ENCODE data around the gene LCAT.
"Not testable (repeated sequence)": the region's sequence is repeated elsewhere in the genome, so short reads cannot be mapped to it uniquely, and the experiment has no call there.

The LCAT gene

GRCh38 chr16:67946966-67947558, 3.1 kb upstream of the LCAT start:
- DNase-seq (ENCODE audit: low spot score) = no peak

GRCh38 chr16:67946128-67946569, 2.2 kb upstream of the LCAT start:
- DNase-seq (ENCODE audit: low spot score) = no peak

GRCh38 chr16:67945392-67945933, 1.5 kb upstream of the LCAT start:
- DNase-seq (ENCODE audit: low spot score) = no peak

- DNase-seq (ENCODE audit: low spot score) = no peak
Measured at GRCh38 chr16:67944690-67945391, 921 bp upstream of the LCAT start.

- DNase-seq (ENCODE audit: low spot score) = no peak
Measured at GRCh38 chr16:67943256-67943618, 683 bp downstream of the LCAT start.

- no peak for DNase-seq (ENCODE audit: low spot score)
Measured at GRCh38 chr16:67942510-67943255, 1.2 kb downstream of the LCAT start.

- peak; percentile 43 for DNase-seq (ENCODE audit: low spot score)
Measured at GRCh38 chr16:67942200-67942509, 1.8 kb downstream of the LCAT start.

GRCh38 chr16:67941469-67942199, 2.3 kb downstream of the LCAT start:
- DNase-seq (ENCODE audit: low spot score) = no peak

- DNase-seq (ENCODE audit: low spot score) = no peak
Measured at GRCh38 chr16:67940446-67941089, 3.4 kb downstream of the LCAT start.

- DNase-seq (ENCODE audit: low spot score) = no peak
Measured at GRCh38 chr16:67939507-67940445, 4.1 kb downstream of the LCAT start.

- DNase-seq (ENCODE audit: low spot score) = not testable (repeated sequence)
Measured at GRCh38 chr16:67937713-67938112, 6.2 kb downstream of the LCAT start.

GRCh38 chr16:67936880-67937605, 6.9 kb downstream of the LCAT start:
- DNase-seq (ENCODE audit: low spot score) = no peak

- peak; percentile 80 for DNase-seq (ENCODE audit: low spot score)
Measured at GRCh38 chr16:67936124-67936879, 7.6 kb downstream of the LCAT start, which contains the start of gene PSMB10. PSMB10 (minus strand) TSS chr16:67936850; CDS start chr16:67936749, 101 bp downstream.

- peak; percentile 98 for DNase-seq (ENCODE audit: low spot score)
Measured at GRCh38 chr16:67935402-67936123, 8.4 kb downstream of the LCAT start.

GRCh38 chr16:67935101-67935401, 8.9 kb downstream of the LCAT start:
- no peak for DNase-seq (ENCODE audit: low spot score)

- DNase-seq (ENCODE audit: low spot score) = no peak
Measured at GRCh38 chr16:67934306-67935100, 9.4 kb downstream of the LCAT start.

- DNase-seq (ENCODE audit: low spot score) = no peak
Measured at GRCh38 chr16:67933805-67934204, 10.1 kb downstream of the LCAT start.

GRCh38 chr16:67932462-67932840, 11.5 kb downstream of the LCAT start:
- no peak for DNase-seq (ENCODE audit: low spot score)

Measured in kidney tubule cell (primary cell).